Neuronal stem cell (in vitro differentiated cells): ENCODE measurements around the gene DBT.

Experiments
- DNase-seq: peaks from one replicate; pipeline ENCODE4 v3.0.0-alpha.2; 2013; ENCODE audit warnings: low spot score
- H2AFZ ChIP-seq: one replicate; pipeline ENCODE4 v1.6.1; 2013; ENCODE audit warnings: mild to moderate bottlenecking, low read length, inconsistent platforms
- H2AK5ac ChIP-seq: 2 replicates; pipeline ENCODE4 v1.6.1; 2013; ENCODE audit warnings: low read depth, mild to moderate bottlenecking, inconsistent platforms, low read length, moderate library complexity, mixed read lengths
- H2BK120ac ChIP-seq: 2 replicates; pipeline ENCODE4 v1.6.1; 2013; ENCODE audit warnings: low read depth, mild to moderate bottlenecking, inconsistent platforms, low read length, moderate library complexity, mixed read lengths
- H2BK12ac ChIP-seq: one replicate; pipeline ENCODE4 v1.6.1; 2013; ENCODE audit warnings: low read length, inconsistent platforms
- H2BK15ac ChIP-seq: 2 replicates; pipeline ENCODE4 v1.6.1; 2013; ENCODE audit warnings: mild to moderate bottlenecking, low read length, inconsistent platforms, mixed read lengths
- H2BK5ac ChIP-seq: one replicate; pipeline ENCODE4 v1.6.1; 2013; ENCODE audit warnings: inconsistent platforms, mild to moderate bottlenecking, low read length, moderate library complexity
- H3K14ac ChIP-seq: one replicate; pipeline ENCODE4 v1.6.1; 2013; ENCODE audit warnings: low read length, inconsistent platforms
- H3K18ac ChIP-seq: 2 replicates; pipeline ENCODE4 v1.6.1; 2013; ENCODE audit warnings: low read length, inconsistent platforms
- H3K23ac ChIP-seq: 2 replicates; pipeline ENCODE4 v1.6.1; 2013; ENCODE audit warnings: low read depth, mild to moderate bottlenecking, mixed read lengths, low read length, inconsistent platforms; ENCODE audit not compliant: poor library complexity
- H3K27ac ChIP-seq: replicated peaks from 3 replicates; pipeline ENCODE4 v1.5.1; 2013; ENCODE audit warnings: low read length, inconsistent platforms
- H3K27me3 ChIP-seq, 3 experiments: 2 replicates each; pipeline ENCODE4 v1.6.1; 2013; ENCODE audit warnings: low read length in 3 of 3, mild to moderate bottlenecking in 2 of 3, inconsistent platforms in 1 of 3, low read depth in 1 of 3, mixed read lengths in 1 of 3, moderate library complexity in 1 of 3; ENCODE audit not compliant: control insufficient read depth in 3 of 3, insufficient read depth in 3 of 3
- H3K36me3 ChIP-seq, 2 donors: replicated peaks in 1 of 2; 2 replicates each; pipeline ENCODE4 v1.6.1; 2013; ENCODE audit warnings: low read length in 2 of 2; ENCODE audit not compliant: control insufficient read depth in 2 of 2, insufficient read depth in 2 of 2
- H3K4ac ChIP-seq: 2 replicates; pipeline ENCODE4 v1.6.1; 2013; ENCODE audit warnings: inconsistent platforms, mild to moderate bottlenecking, low read length, moderate library complexity
- H3K4me1 ChIP-seq, 2 donors: 1 replicate in 1 of 2; 2 replicates in 1 of 2; pipeline ENCODE4 v1.6.1; 2013; ENCODE audit warnings: low read length in 2 of 2, low read depth in 1 of 2; ENCODE audit not compliant: control insufficient read depth in 2 of 2, insufficient read depth in 1 of 2
- H3K4me2 ChIP-seq: one replicate; pipeline ENCODE4 v1.6.1; 2013; ENCODE audit warnings: mild to moderate bottlenecking, low read length, inconsistent platforms; ENCODE audit not compliant: insufficient read depth, poor library complexity, severe bottlenecking
- H3K4me3 ChIP-seq, 2 donors: 2 replicates each; pipeline ENCODE4 v1.5.1; 2013; ENCODE audit warnings: low read length in 2 of 2, mild to moderate bottlenecking in 2 of 2, inconsistent platforms in 1 of 2, moderate library complexity in 1 of 2
- H3K79me1 ChIP-seq: one replicate; pipeline ENCODE4 v1.6.1; 2013; ENCODE audit warnings: low read depth, mild to moderate bottlenecking, inconsistent platforms, low read length, moderate library complexity
- H3K9ac ChIP-seq: one replicate; pipeline ENCODE4 v1.6.1; 2013; ENCODE audit warnings: mild to moderate bottlenecking, low read depth, low read length, inconsistent platforms; ENCODE audit not compliant: poor library complexity
- H3K9me3 ChIP-seq, 2 donors: replicated peaks in 1 of 2; 2 replicates each; pipeline versions ENCODE3 to v1.6.1; 2013; ENCODE audit warnings: low read length in 2 of 2, mild to moderate bottlenecking in 2 of 2, inconsistent platforms in 1 of 2, low read depth in 1 of 2, mixed read lengths in 1 of 2, moderate library complexity in 1 of 2; ENCODE audit not compliant: control insufficient read depth in 2 of 2, insufficient read depth in 1 of 2
- H4K8ac ChIP-seq: one replicate; pipeline ENCODE4 v1.6.1; 2013; ENCODE audit warnings: low read depth, mild to moderate bottlenecking, inconsistent platforms, low read length, moderate library complexity
- H4K91ac ChIP-seq: one replicate; pipeline ENCODE4 v1.6.1; 2013; ENCODE audit warnings: low read length, low read depth, mild to moderate bottlenecking, inconsistent platforms; ENCODE audit not compliant: poor library complexity
- WGBS, 2 donors: extraction: QIAGEN DNeasy Blood & Tissue Kit; methylation state at CpG; one replicate each; pipeline ENCODE4 v1.1.7; 2013; ENCODE audit warnings: missing lambda C conversion rate in 2 of 2, mixed read lengths in 1 of 2; ENCODE audit not compliant: insufficient read length in 2 of 2, insufficient replicate concordance in 1 of 2; ENCODE audit errors: extremely low coverage in 2 of 2; 5-methylcytosine and 5-hydroxymethylcytosine counted together

DBT gene

GRCh38 chr1:100292711-100293110 is 43.1 kb upstream of the DBT start:
- no peak overlapping the region for H3K14ac ChIP-seq
- H4K8ac ChIP-seq, result no peak overlapping the region
- no peaks in the 10 kb centered on the region for H3K79me1 ChIP-seq
- no peak overlapping the region for H3K4me3 ChIP-seq
- WGBS, 2 donors, result no CpG with 5 or more reads among the region's 1 CpG
- no peaks in the 10 kb centered on the region for H3K4me1 ChIP-seq
- no peak overlapping the region for H3K23ac ChIP-seq
- H2BK120ac ChIP-seq, result no peak overlapping the region
- H3K27me3 ChIP-seq, result no peaks in the 10 kb centered on the region
- no peak overlapping the region for H2AFZ ChIP-seq
- no peak overlapping the region for H4K91ac ChIP-seq
- H2BK12ac ChIP-seq, result no peak overlapping the region
- DNase-seq, result no peak
- no peak overlapping the region for H3K18ac ChIP-seq
- no peak overlapping the region for H3K27ac ChIP-seq
- H2BK15ac ChIP-seq, result no peak overlapping the region
- H2BK5ac ChIP-seq, result no peak overlapping the region
- peaks cover 0 to 65% of the 10 kb centered on the region in 2 donors for H3K36me3 ChIP-seq
- no peaks in the 10 kb centered on the region for H3K9me3 ChIP-seq
- no peak overlapping the region for H2AK5ac ChIP-seq
- H3K4me2 ChIP-seq, result no peak overlapping the region
- no peak overlapping the region for H3K4ac ChIP-seq
- no peak overlapping the region for H3K9ac ChIP-seq

- no peak overlapping the region for H2BK15ac ChIP-seq
- H3K79me1 ChIP-seq, result no peaks in the 10 kb centered on the region
- H4K8ac ChIP-seq, result no peak overlapping the region
- H2AFZ ChIP-seq, result no peak overlapping the region
- no peak for DNase-seq
- no peak overlapping the region for H3K18ac ChIP-seq
- H4K91ac ChIP-seq, result no peak overlapping the region
- H3K14ac ChIP-seq, result no peak overlapping the region
- H3K36me3 ChIP-seq, result peaks cover 2 to 89% of the 10 kb centered on the region in 2 donors
- no peak overlapping the region for H3K23ac ChIP-seq
- no peak overlapping the region for H2BK120ac ChIP-seq
- no peaks in the 10 kb centered on the region for H3K27me3 ChIP-seq
- H2BK12ac ChIP-seq, result no peak overlapping the region
- no peaks in the 10 kb centered on the region for H3K4me1 ChIP-seq
- H3K4me2 ChIP-seq, result no peak overlapping the region
- no CpG with 5 or more reads among the region's 2 CpGs for WGBS, 2 donors
- no peak overlapping the region for H3K9ac ChIP-seq
- H3K4me3 ChIP-seq, result no peak overlapping the region
- no peak overlapping the region for H2AK5ac ChIP-seq
- H3K9me3 ChIP-seq, result no peaks in the 10 kb centered on the region
- H3K27ac ChIP-seq, result no peak overlapping the region
- no peak overlapping the region for H3K4ac ChIP-seq
- no peak overlapping the region for H2BK5ac ChIP-seq
Measured at GRCh38 chr1:100290291-100290690, 40.7 kb upstream of the DBT start.

- no peak overlapping the region for H2AFZ ChIP-seq
- no peak overlapping the region for H3K27ac ChIP-seq
- DNase-seq, result no peak
- H2BK12ac ChIP-seq, result no peak overlapping the region
- H2BK15ac ChIP-seq, result no peak overlapping the region
- no peak overlapping the region for H3K4me2 ChIP-seq
- H3K4me1 ChIP-seq, result no peaks in the 10 kb centered on the region
- no peak overlapping the region for H2BK5ac ChIP-seq
- no CpG with 5 or more reads among the region's 3 CpGs for WGBS, 2 donors
- H2AK5ac ChIP-seq, result no peak overlapping the region
- H3K36me3 ChIP-seq, result peaks cover 7 to 99% of the 10 kb centered on the region in 2 donors
- no peak overlapping the region for H3K23ac ChIP-seq
- no peak overlapping the region for H3K18ac ChIP-seq
- H3K14ac ChIP-seq, result no peak overlapping the region
- no peak overlapping the region for H3K4ac ChIP-seq
- H3K79me1 ChIP-seq, result peaks cover 1% of the 10 kb centered on the region
- H2BK120ac ChIP-seq, result no peak overlapping the region
- no peaks in the 10 kb centered on the region for H3K9me3 ChIP-seq
- H3K4me3 ChIP-seq, result no peak overlapping the region
- no peak overlapping the region for H3K9ac ChIP-seq
- H4K91ac ChIP-seq, result no peak overlapping the region
- H3K27me3 ChIP-seq, result no peaks in the 10 kb centered on the region
- H4K8ac ChIP-seq, result no peak overlapping the region
Measured at GRCh38 chr1:100287162-100287561, 37.5 kb upstream of the DBT start.

- H2BK15ac ChIP-seq, result no peak overlapping the region
- H3K4me3 ChIP-seq, result no peak overlapping the region
- H3K23ac ChIP-seq, result no peak overlapping the region
- H4K8ac ChIP-seq, result no peak overlapping the region
- no peak overlapping the region for H2BK120ac ChIP-seq
- no peak overlapping the region for H3K4ac ChIP-seq
- no peak for DNase-seq
- H3K36me3 ChIP-seq, result peaks cover 8 to 99% of the 10 kb centered on the region in 2 donors
- no peaks in the 10 kb centered on the region for H3K4me1 ChIP-seq
- H3K9ac ChIP-seq, result no peak overlapping the region
- H2AFZ ChIP-seq, result no peak overlapping the region
- no CpG with 5 or more reads among the region's 5 CpGs for WGBS, 2 donors
- no peak overlapping the region for H3K14ac ChIP-seq
- no peak overlapping the region for H2AK5ac ChIP-seq
- no peak overlapping the region for H4K91ac ChIP-seq
- peaks cover 1% of the 10 kb centered on the region for H3K79me1 ChIP-seq
- H3K27me3 ChIP-seq, result no peaks in the 10 kb centered on the region
- no peak overlapping the region for H3K18ac ChIP-seq
- H3K27ac ChIP-seq, result no peak overlapping the region
- H2BK5ac ChIP-seq, result no peak overlapping the region
- H3K9me3 ChIP-seq, result no peaks in the 10 kb centered on the region
- no peak overlapping the region for H2BK12ac ChIP-seq
- H3K4me2 ChIP-seq, result no peak overlapping the region
Measured at GRCh38 chr1:100284591-100284990, 35.0 kb upstream of the DBT start.
